ENCODE measurements around the gene RAB23. TPM values are rescaled to one million over a fixed set of nuclear protein-coding genes. Genes with fewer than 3 reads are reported as not detected.
A peak's percentile ranks its signal among the peaks of the same experiment; 100 is the strongest.

Gene RAB23
- total RNA-seq, 4 donors from 2014 or later: 54.4 to 95.3 (median 68.5) TPM

GRCh38 chr6:57242505-57242904, 20.4 kb upstream of the RAB23 start:
- intact Hi-C loops (cut with DNase I; ENCODE audit: low total_unique reads): no loop called here
- H3K27ac ChIP-seq: peak overlapping the region; percentile 78 to 92

GRCh38 chr6:57226221-57226620, 4.1 kb upstream of the RAB23 start:
- no peak overlapping the region for H3K4me3 ChIP-seq
- H3K9me3 ChIP-seq: no peaks in the 10 kb centered on the region
- H3K27ac ChIP-seq: peak overlapping the region; percentile 69 to 100
- H3K36me3 ChIP-seq: no peaks in the 10 kb centered on the region
- no peaks in the 10 kb centered on the region for H3K27me3 ChIP-seq
- DNase-seq: no peak
- intact Hi-C loops (cut with DNase I; ENCODE audit: low total_unique reads): no loop called here
- TF ChIP-seq CTCF (IDR thresholded peaks at IDR 0.05): no peak
- TF ChIP-seq POLR2A (IDR thresholded peaks at IDR 0.05): no peak
- H3K4me1 ChIP-seq: no peaks in the 10 kb centered on the region

More at GRCh38 chr6:57242505-57242904, 20.4 kb upstream of the RAB23 start:
- peaks cover 0 to 6% of the 10 kb centered on the region in 2 donors for H3K4me1 ChIP-seq
- H3K4me3 ChIP-seq: no peak overlapping the region
- no peaks in the 10 kb centered on the region for H3K27me3 ChIP-seq
- H3K36me3 ChIP-seq: no peaks in the 10 kb centered on the region
- DNase-seq: no peak
- TF ChIP-seq POLR2A (IDR thresholded peaks at IDR 0.05): no peak
- no peak for TF ChIP-seq CTCF (IDR thresholded peaks at IDR 0.05)
- H3K9me3 ChIP-seq: no peaks in the 10 kb centered on the region

GRCh38 chr6:57224769-57225515, 2.8 kb upstream of the RAB23 start:
- no peaks in the 10 kb centered on the region for H3K27me3 ChIP-seq
- H3K27ac ChIP-seq: peak overlapping the region; percentile 69 to 100
- H3K36me3 ChIP-seq: no peaks in the 10 kb centered on the region
- H3K9me3 ChIP-seq: no peaks in the 10 kb centered on the region
- peak in 1 of 2 donors; percentile 56 for DNase-seq
- H3K4me3 ChIP-seq: no peak overlapping the region
- intact Hi-C loops (cut with DNase I; ENCODE audit: low total_unique reads): no loop called here
- H3K4me1 ChIP-seq: no peaks in the 10 kb centered on the region
- TF ChIP-seq POLR2A (IDR thresholded peaks at IDR 0.05): no peak
- no peak for TF ChIP-seq CTCF (IDR thresholded peaks at IDR 0.05)

GRCh38 chr6:57222743-57223077, 603 bp upstream of the RAB23 start:
- no peaks in the 10 kb centered on the region for H3K9me3 ChIP-seq
- H3K27ac ChIP-seq: peak overlapping the region; percentile 94 to 100
- TF ChIP-seq CTCF (IDR thresholded peaks at IDR 0.05): no peak
- no peak for TF ChIP-seq POLR2A (IDR thresholded peaks at IDR 0.05)
- peak overlapping the region; percentile 73 to 98 for H3K4me3 ChIP-seq
- intact Hi-C loops (cut with DNase I; ENCODE audit: low total_unique reads): no loop called here
- no peaks in the 10 kb centered on the region for H3K4me1 ChIP-seq
- H3K27me3 ChIP-seq: no peaks in the 10 kb centered on the region
- no peak for DNase-seq
- no peaks in the 10 kb centered on the region for H3K36me3 ChIP-seq

GRCh38 chr6:57221191-57221935, 744 bp downstream of the RAB23 start:
- TF ChIP-seq POLR2A (IDR thresholded peaks at IDR 0.05) (peak; percentile 27 to 55), CTCF (IDR thresholded peaks at IDR 0.05) (peak; percentile 13 to 73 (median 52))
- peak; percentile 72 to 74 for DNase-seq
- H3K27me3 ChIP-seq: no peaks in the 10 kb centered on the region
- intact Hi-C loops (cut with DNase I; ENCODE audit: low total_unique reads): no loop called here
- H3K36me3 ChIP-seq: no peaks in the 10 kb centered on the region
- no peaks in the 10 kb centered on the region for H3K4me1 ChIP-seq
- peak overlapping the region; percentile 94 to 100 for H3K27ac ChIP-seq
- H3K9me3 ChIP-seq: no peaks in the 10 kb centered on the region
- peak overlapping the region; percentile 73 to 98 for H3K4me3 ChIP-seq

All from uterus (tissue), 4 donors.